ENCODE data around the gene CTRB2.

DNA sequence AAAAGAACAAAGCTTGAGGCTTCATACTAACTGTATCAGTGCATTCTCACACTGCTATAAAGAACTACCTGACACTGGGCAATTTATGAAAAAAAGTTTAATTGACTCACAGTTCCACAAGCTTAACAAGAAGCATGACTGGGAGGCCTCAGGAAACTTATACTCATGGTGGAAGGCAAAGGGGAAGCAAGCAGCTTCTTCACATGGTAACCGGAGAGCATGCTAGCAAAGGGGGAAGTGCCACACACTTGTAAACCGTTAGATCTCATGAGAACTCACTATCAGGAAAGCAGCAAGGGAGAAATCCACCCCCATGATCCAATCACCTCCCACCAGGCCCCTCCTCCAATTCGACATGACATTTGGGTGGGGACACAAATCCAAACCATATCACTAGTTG is 25.3 kb downstream of the CTRB2 start:
- TF ChIP-seq, protein P1, sequence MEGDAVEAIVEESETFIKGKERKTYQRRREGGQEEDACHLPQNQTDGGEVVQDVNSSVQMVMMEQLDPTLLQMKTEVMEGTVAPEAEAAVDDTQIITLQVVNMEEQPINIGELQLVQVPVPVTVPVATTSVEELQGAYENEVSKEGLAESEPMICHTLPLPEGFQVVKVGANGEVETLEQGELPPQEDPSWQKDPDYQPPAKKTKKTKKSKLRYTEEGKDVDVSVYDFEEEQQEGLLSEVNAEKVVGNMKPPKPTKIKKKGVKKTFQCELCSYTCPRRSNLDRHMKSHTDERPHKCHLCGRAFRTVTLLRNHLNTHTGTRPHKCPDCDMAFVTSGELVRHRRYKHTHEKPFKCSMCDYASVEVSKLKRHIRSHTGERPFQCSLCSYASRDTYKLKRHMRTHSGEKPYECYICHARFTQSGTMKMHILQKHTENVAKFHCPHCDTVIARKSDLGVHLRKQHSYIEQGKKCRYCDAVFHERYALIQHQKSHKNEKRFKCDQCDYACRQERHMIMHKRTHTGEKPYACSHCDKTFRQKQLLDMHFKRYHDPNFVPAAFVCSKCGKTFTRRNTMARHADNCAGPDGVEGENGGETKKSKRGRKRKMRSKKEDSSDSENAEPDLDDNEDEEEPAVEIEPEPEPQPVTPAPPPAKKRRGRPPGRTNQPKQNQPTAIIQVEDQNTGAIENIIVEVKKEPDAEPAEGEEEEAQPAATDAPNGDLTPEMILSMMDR (conservative IDR thresholded peaks at IDR 0.05), result no peak
- no peak for TF ChIP-seq ZFX (IDR thresholded peaks at IDR 0.05)

All from C4-2B (cell line).